ENCODE data around the gene CHN1.

Gene CHN1

DNA sequence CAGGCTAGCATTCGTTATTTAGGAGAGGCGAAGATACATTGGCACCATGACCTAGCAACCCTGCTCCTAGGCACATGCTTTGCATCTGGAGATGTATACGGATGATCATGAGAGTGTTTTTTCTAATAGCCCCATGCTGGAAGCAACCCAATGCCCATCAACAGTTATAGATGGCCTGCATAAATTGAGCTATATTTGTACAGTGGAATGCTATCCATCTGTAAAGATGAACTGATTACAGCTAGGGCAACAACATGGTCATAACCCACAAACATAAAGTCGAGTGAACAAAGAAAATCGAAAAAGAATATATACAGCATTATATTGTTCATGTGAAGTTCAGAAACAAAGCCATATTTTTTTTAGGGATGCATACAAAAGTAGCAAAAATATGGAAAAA, 220.3 kb downstream of the CHN1 start:
- no peak for DNase-seq

DNA sequence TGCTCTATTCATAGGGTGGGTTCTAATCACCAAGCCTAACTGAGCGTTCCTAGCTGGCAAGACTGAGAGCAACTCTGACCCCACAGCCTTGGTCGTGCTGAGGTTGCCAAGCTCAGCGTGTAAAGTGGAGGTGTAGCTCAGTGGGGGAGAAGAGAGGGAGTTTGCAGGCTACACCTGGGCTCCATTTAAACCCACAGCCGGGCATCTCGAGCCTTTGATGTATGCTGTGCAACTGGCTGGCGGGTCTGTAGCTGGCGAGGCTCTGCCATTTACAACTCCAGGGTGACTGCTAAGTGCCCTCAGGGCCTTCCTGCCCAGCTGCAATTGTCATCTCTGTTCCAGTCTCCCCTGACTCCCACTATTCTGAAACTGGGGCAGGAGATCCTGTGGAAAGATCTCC, 220.9 kb downstream of the CHN1 start:
- DNase-seq: no peak

DNA sequence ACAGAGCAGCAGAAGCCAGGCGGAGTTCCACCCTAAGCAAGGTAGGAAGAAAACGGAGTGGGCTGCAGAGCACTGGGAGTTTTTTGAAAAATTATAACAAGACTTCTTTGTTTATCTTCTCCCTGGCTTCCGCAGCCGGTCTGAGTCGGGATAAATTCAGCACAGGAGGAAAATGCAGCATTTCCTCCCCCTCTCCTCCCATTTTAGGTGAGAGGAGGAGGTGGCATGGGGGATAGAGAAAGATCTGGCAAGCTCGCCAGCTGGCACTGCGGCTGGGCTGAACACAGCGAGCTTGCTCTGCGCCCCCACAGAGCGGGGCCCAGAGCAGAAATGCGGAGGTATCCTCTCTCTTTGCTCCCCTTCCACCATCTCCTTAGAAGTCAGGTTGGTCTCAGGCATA, 223.2 kb downstream of the CHN1 start:
- DNase-seq: no peak

DNA sequence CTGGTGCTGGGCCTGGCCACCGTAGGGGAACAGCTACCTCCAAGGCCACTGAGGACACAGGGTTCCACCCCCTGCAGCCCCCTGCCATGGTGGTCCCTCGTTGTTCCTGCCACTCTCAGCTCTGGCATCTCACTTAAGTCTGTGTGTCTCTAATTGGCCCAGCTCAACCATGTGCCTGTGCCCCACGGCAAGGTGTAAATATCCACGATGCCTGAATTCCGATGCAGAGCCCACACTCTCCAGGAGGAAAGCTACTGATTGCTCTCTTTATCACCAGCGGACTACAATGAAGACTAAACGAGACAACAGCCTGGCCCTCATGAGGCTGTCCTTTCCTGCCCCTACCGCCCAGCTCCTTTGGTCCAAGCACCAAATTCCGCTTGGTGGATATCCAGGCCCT, 223.9 kb downstream of the CHN1 start:
- DNase-seq: no peak

DNA sequence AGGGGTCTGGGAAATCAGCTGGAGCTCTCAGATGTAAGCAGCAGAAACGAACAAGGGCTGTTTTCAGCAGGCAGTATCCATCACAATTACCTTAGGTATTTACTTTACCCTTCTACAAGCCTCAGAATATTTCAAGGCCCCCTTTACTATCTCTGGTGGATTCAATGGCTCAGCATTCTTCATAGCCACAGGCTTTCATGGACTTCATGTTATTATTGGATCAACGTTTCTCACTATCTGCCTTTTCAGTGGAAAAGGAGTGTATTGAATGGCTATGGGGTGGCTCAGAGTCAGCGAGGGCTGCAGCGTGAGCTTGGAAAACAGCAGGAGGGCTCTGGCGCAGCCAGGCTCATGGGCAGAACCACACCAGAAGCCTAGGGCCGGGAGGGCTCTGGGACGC, 224.3 kb downstream of the CHN1 start:
- DNase-seq: no peak

DNA sequence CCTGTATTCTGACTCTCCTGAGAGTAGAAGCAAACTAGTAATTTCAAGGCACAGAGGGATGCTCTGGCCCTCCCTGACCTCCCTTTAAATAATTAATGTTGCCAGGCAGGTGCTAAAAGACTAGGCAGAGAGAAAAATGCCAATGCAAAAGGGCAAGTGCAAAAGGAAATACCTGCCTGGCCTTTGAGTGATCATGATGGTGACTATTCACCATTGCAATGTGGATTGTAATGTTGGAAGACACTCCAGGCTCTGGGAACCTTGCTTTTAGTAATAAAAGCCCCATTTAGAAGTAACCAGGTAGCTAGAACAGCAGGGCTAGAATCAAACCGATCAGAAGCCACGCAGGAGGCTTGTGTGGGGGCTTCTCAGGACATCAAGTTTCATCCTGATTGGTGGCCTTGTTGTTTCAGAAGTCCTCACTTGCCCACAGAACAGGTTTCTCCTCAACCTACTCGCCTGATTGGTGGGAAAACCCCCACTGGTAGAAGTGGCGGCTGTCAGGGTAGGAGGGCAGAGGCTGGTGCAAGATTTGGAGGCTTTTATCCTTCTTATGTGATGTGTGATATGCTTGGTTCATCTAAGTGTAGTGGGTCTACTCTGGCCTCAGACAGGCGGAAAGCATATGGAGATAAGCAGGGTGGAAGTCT, 224.9 kb downstream of the CHN1 start:
- no peak for DNase-seq

DNA sequence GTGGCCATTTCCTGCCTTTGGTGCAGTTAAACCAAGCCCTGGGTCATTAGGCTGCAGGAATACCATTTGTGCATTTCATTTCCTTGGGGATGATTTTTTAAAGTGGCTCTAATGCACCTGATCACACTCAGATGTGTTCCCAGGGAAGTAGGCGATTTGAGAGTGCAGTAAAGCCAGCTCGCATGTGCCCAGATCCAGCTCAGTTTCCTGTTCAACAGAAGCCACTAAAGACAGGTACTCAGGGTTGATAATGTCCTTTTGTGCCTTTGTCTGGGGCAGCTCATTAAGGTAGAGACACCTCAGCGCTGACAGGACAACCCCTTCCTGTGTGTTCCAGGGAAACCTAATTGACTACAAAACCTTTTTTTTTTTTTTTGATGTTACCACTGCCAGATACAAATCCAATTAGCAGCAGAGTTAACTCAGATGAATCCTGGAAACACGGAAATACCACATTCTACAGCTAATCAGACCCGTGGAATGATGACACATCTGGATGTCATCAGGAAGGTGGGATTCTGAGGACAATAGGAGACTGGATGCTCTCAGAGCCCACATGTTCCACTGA, 225.7 kb downstream of the CHN1 start:
- no peak for DNase-seq

DNA sequence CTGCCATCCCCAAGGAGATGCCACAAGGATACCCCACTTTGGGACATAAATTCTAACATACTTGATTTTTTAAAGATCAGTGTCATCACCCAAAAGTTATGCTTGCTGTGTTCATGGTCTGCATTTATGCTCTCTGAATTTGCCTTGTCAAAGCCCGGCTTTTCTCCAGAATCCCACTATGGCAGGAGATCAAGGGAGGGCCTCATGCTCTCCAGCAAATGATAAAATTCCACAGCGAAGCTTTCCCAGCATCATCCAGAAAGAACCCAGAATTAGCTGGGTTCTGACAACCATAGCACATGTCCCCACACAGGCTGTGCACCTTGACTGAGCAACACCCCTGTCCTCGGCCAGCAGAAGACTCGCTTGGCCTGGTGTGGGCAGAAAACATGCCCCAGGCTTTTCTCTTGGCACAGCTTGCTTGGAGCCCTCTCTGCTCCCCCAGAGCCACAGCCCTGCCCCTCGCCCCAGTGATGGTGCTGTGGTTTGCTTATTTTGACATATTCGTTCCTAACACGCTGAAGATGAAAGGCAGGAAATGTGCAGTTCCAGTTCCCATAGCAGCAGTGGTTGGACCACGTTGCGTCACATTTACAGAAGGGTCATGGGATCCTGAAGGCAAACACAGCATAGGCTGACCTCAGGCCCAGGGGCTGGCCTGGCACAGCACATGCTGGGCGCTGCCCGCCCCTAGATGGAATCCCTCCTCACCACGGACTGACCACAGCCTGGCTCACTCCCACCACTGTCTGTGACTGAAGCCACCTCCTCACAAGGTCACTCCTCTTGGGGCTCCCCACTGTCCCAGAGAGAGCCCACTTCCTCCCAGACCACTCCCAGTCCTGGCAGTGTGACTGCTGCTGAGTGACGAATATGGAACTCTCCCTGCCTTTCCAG, 226.8 kb downstream of the CHN1 start:
- peak; percentile 54 to 56 for DNase-seq

DNA sequence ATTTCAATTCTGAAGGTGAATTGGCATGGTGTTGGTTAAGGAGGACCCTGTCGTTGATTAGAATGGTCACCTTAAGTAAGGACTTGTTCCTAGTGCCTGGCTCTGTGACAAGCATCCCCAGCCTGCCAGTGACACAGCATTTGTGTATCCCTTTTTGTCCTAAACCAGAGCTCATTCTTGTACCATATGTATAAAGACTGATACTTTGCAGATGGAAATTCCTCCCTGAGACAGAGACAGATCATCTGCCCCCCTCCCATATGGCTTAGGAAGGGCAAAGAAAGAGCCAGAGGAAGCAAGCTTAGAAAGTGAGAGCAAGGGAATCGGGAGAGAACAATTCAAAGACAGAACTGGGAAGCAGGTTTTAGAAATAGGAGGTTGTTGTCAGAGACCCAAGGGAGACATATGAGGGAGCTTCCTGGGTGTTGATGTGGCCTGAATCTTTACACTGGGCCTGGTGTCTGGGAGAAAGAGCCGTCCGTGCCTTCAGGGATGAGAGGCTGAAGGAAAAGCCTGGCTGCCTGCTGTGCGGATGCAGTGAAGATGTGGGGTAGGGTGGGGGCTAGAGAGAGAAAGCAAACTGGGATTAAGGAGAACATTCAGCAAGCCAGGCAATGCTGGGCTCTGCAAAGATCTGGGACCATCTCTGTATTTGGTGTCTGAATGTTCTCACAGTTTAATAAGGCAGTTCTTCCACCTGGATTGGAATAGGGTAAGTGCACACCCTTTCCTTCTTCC, 227.7 kb downstream of the CHN1 start:
- DNase-seq: no peak

DNA sequence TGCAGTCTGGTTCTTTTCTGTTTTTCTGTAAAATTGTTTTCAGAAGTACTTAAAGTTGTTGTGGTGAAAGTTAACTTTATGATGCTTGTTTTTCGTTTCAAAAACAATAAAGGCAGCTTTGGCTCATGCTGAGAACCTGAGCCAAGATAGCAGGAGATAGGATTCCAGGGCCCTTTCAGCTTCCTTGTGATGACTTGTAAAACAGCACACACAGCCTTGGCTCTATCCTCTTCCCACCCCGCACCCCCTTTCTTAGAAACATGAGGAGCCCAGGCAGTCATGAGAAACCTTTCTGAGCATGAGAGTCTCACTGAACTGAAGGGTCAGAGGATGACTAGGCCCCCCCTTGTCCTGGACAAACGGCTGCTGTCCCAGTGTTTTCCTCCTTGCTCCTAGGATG, 228.5 kb downstream of the CHN1 start:
- DNase-seq: no peak

DNA sequence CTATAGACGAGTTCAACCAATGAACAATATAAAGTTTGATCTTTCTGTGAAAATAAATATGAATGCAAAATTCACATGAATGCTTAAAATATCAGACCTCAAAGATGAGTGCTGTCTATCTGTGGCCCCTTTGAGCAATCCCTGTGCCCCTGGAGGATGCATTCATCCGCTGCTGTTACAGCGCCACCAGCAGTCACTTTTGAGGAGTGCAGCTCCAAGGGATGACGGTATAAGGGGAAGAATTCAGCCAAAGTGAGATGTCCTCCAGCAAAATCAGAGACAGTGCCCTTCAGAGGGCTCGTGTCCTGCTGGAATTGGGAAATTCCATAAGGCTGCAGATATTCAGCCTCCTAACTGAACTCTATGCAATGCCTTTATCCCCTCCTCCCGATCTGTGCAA, 229.0 kb downstream of the CHN1 start:
- DNase-seq: no peak

DNA sequence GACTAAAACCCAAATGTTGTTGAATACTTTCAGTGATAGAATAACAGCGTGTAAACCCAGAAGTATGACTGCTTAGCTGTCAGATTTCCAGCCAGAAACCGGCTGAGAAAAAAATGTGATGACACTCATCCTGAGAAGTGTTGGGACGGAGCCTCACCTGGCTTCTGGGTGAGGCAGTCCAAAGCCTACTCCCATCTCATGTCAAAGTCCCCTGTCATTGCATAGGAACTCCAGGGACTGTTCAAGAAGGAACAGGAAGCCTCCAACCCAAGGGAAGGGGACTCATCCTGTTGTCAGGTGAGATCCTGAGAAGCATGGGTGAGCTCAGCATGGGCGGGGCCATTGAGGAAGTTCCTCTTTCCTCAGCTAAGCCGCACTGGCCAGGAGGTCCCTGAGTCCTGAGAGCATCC, 229.6 kb downstream of the CHN1 start:
- no peak for DNase-seq

DNA sequence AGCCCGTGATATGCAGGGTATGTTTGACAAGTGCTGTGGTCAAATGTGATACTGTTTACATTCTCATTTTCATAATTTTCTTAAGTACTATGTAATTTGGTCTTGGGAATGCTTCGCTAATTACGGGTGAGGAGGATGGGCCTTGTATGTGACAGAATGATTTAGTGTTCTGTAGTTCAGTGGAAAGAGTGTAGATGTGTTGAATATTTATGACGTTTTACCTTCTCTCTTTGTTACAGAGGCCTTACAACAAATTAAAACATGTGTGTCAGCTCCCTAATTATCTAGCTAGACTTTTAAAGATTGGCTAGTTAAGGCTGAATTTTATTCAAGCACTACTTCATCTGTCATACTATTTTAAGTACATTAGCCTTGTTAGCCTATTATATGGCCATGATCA, 230.3 kb downstream of the CHN1 start:
- DNase-seq: no peak

DNA sequence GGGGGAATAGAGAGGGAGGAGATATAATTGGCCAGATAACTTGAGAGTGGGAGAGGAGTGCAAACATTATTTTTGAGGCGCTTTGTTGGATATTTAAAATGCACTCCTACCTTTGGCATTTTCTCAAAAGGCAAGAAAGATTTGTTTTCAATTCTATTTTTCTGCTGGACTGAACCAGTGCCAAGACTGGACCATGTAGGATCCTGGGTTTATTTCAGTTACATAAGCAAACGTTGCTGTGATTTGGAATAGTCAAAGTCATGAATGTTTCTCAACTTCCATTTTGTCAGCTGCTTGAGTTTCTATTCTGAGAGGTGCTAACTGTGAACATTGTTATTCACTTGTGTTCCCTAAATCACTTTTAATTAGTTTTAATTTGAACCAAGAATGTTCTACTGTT, 232.0 kb downstream of the CHN1 start:
- no peak for DNase-seq

DNA sequence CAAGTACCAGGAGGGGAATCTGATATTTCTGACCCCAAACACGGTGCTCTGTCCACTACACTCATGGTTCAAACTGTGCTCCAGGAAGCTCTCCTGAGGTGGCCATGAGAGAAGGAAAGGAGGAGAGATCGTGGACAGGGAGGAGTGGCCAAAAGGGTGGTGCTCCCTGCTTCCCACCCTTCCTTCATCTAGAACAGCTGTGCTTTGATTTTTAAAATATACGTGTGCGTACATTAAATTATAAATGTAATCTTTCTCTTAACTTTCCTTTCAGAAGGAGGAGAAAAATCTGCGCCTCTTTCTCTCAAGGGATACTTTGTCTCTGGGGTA, 232.7 kb downstream of the CHN1 start:
- no peak for DNase-seq

DNA sequence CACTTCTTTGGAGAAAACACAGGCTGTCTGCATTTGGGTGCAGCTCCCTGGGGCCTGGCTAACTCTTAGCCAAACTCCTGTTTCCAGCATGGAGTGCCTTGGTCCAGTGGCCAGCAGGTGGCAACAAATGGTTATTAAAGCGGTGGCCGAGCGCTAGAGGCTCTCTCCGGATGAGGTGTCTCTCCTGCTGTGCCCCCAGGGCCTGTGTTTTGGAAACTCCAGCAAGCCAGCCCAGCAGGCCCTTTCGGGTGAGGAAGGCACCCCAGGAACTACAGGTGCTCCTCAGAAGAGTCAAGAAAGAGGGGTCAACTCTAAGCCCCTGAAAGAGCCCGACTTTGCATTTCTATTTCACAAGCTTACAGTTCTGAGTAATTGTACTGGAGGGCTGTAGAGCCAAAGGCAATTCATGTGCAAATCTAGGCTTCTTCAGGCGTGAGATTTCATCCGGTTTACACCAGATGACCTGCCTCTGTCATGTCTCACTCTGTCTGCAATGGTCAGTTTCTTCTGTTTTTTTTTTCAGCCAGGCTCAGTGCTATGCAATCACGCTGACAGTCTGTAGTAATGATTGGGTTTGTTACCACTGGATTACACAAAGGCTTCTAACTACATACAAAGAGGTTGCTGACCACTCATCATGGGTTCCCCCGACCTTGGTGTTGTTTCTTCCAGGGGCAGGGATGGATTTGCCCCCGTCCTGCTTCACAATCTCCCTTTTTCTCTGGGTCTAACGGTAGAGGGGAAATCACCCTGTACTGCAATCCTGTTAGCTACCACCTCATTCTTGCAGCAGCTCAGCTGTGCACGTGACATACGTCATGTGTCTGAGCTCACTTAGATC, 233.3 kb downstream of the CHN1 start:
- peak; percentile 15 to 36 for DNase-seq

DNA sequence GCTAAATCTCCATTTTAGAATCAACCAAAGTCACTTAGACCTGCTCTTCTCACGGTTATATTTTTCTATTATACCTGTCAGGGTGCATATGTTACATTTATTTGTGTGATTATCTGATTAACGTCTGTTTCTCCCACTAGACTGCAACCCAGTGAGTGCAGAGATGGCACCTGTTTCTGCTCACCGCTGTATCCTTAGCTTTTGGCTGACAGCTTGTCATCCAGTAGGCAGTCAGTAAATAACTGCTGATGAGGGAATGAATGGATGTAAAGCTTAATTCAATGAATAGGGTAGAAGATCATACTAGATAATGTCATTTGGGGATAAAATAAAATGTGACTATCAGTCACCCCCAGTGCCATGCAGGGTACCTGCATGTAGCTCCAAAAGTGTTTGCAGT, 234.0 kb downstream of the CHN1 start:
- no peak for DNase-seq

DNA sequence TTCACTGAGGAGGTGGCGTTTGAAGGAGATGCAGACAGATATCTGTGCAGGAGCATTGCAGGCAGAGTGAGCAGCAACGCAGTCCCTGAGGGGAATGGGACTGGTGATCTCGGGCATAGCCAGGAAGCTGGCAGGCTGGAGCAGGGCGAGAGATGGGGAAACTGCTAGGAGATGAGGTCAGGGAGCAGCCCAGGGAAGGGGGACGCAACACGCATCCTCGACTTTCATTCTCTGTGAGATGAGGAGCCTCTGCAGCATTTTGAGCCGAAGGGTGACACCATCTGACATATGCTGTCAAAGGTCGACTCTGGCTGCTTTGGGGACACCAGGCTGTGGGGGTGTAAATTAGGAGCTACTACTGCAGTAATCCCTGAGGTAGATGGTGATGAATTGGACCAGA, 236.6 kb downstream of the CHN1 start:
- DNase-seq: no peak

DNA sequence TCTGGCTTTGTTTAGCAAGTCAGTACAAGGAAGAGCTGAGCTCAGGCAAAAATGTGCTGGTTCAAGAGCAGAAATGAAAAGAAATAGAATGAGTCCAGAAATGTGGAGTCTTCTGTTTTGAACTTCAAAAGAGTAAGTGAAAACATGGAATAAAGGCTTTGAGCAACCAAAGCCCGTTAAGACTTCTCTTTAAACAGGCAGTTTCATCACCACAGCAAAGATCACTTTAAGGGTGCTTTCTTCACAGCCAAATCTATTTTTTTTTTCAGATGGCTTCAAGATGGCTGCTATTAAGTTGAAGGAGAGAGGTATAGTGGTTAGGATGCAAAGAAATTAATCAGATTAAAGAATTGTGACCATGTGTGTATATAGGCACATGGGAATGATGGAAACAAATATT, 238.9 kb downstream of the CHN1 start:
- no peak for DNase-seq

DNA sequence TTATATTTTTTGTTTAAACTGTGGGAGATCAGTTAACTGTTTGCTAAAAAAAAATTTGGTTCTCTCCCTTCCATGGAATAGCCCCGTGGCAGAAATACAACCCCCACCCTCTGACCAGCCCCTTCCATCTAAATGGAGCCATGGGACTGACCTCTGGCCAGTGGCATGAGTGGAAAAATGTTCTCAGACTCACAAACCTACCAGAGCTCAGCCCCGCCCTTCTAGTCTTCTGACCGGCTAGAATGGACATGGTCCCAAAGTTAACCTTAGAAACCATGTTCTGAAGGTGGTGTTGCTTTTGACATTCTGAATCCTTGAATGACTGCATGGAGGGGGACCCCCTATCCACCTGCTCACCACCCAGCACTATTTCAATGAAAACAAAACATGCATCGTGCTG, 239.6 kb downstream of the CHN1 start:
- no peak for DNase-seq

DNA sequence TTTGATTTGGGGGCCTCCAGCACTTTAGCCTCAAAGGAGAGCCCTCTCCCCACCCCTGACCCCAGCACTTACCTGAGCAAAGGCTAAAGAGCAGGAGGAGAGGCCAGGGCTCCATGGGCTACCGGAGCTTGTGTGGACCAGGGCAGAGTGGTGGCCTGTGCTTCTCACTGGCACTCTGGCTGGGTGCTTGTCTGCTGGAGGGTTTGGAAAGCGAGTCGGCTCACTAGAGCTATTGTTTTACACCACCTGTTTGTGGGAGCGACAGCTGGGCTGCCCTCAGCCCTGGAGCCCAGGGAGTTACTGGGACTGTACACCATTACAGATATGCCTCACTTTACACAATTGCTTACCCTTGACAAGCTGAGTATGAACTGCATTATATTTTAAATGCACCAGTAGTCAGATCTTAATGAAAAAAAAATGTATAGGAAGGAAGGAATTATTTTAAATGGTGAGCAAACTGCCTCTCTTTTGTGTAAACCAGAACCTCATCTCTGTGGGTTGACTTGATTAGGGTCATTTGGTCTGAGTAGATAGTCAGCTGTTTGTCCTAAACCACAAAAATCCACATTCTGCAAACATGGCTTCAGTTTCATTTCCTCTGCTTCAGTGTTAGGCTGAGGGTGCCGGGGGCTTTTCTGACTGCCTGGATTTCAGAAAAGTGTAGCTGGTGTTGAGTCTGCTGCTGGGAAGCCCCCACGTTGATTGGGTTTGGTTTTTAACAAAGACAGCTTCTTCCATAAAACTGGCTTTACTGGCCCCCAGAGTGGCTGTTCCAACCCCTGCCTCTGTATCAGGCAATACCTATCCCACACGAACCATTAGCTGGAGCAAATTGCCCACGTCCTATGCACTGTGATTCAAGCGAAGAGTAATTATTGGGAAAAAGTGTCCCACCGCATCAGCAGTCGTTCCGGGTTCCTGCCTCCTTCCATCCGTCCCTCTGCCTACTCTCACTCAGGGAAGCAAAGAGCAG, 240.6 kb downstream of the CHN1 start, which contains the start of gene CHRNA1:
CHRNA1 (minus strand) TSS at position 193 of the 976 bp plus-strand sequence; CDS start at position 115, 78 bp downstream.
- no peak for DNase-seq

Measured in activated CD4-positive, alpha-beta T cell treated with anti-CD3 and anti-CD28 coated beads for 4 hours (primary cell).